Natural killer cell (primary cell): ENCODE data around the gene ALDH1A3. TPM values are rescaled to one million over a fixed set of nuclear protein-coding genes. Genes with fewer than 3 reads are reported as not detected.

ENCODE experiments used
- ATAC-seq, 3 donors: fragments of 150-1000 bp in 2 of 3; fragments of 200-7000 bp in 1 of 3; cut with Tn5 transposase; 1 replicate in 1 of 3; 2 replicates in 2 of 3; pipeline ENCODE4 v1.10.0; 2021; ENCODE audit warnings: mild to moderate bottlenecking in 2 of 3, moderate library complexity in 2 of 3
- DNase-seq, 2 donors: peaks; one replicate each; pipeline versions ENCODE4 v3.0.0 to v3.0.0-alpha.2; 2013 to 2021; ENCODE audit warnings: mixed read lengths in 1 of 2
- H3K27ac ChIP-seq: one replicate; pipeline ENCODE4 v1.5.1; 2013; ENCODE audit warnings: mild to moderate bottlenecking, low read length
- H3K27me3 ChIP-seq: one replicate; pipeline ENCODE4 v1.6.1; 2013; ENCODE audit warnings: low read length; ENCODE audit not compliant: control insufficient read depth, insufficient read depth
- H3K36me3 ChIP-seq: one replicate; pipeline ENCODE4 v1.6.1; 2013; ENCODE audit warnings: low read length; ENCODE audit not compliant: control insufficient read depth, insufficient read depth
- H3K4me1 ChIP-seq: one replicate; pipeline ENCODE4 v1.6.1; 2013; ENCODE audit warnings: low read length; ENCODE audit not compliant: control insufficient read depth, insufficient read depth
- H3K4me3 ChIP-seq: one replicate; pipeline ENCODE4 v1.5.1; 2013; ENCODE audit warnings: low read length
- H3K9me3 ChIP-seq: one replicate; pipeline ENCODE4 v1.6.1; 2013; ENCODE audit warnings: low read length; ENCODE audit not compliant: control insufficient read depth, insufficient read depth
- H3K27ac Mint-ChIP-seq, 2 donors: one replicate each; pipeline ENCODE4 v1.8.0; 2022; ENCODE audit warnings: mild to moderate bottlenecking in 2 of 2, mixed read lengths in 2 of 2, moderate library complexity in 1 of 2
- H3K27me3 Mint-ChIP-seq, 2 donors: one replicate each; pipeline ENCODE4 v1.8.0; 2022; ENCODE audit warnings: low read depth in 2 of 2, mixed read lengths in 2 of 2
- H3K36me3 Mint-ChIP-seq: one replicate; pipeline ENCODE4 v1.8.0; 2022; ENCODE audit warnings: mixed read lengths
- H3K4me1 Mint-ChIP-seq, 2 donors: one replicate each; pipeline ENCODE4 v1.8.0; 2022; ENCODE audit warnings: mixed read lengths in 2 of 2
- H3K4me3 Mint-ChIP-seq: one replicate; pipeline ENCODE4 v1.8.0; 2022; ENCODE audit warnings: mild to moderate bottlenecking, moderate library complexity, mixed read lengths
- H3K9me3 Mint-ChIP-seq, 2 donors: one replicate each; pipeline ENCODE4 v1.8.0; 2022; ENCODE audit warnings: mixed read lengths in 2 of 2
- CTCF ChIP-seq: fragments of 200-600 bp; IDR thresholded peaks from one replicate; pipeline ENCODE4 v1.8.0; 2022; ENCODE audit warnings: antibody characterized with exemption
- WGBS: methylation state at CpG from one replicate; pipeline ENCODE4 v1.1.7; 2013; ENCODE audit warnings: missing lambda C conversion rate; ENCODE audit not compliant: insufficient coverage; 5-methylcytosine and 5-hydroxymethylcytosine counted together
- intact Hi-C: fragments of 100-400 bp; cut with micrococcal nuclease; formaldehyde crosslinking; loops from one replicate; pipeline ENCODE4 v1.14.2; 2022
- total RNA-seq, 4 donors: library from RNA; stranded (reverse); fragments of 120-200 nt in 1 of 4; gene quantifications; one replicate each; pipeline versions ENCODE4 v1.2.3 to v1.2.4, GENCODE V29; 2013 to 2022

ALDH1A3 gene
- total RNA-seq, 3 donors from 2014 or later (not counting 1 experiment from before 2014, with no cell fraction given), result not detected

- Mint-ChIP-seq H3K4me1 (no peaks in the 10 kb centered on the region), H3K27me3 (peaks cover 18 to 34% of the 10 kb centered on the region in 2 donors), H3K4me3 (no peak overlapping the region), H3K36me3 (no peaks in the 10 kb centered on the region), H3K9me3 (no peaks in the 10 kb centered on the region), H3K27ac (no peak overlapping the region)
- Histone ChIP-seq H3K27me3 (peaks cover 2% of the 10 kb centered on the region), H3K4me3 (no peak overlapping the region), H3K9me3 (no peaks in the 10 kb centered on the region), H3K27ac (no peak overlapping the region), H3K36me3 (no peaks in the 10 kb centered on the region), H3K4me1 (no peaks in the 10 kb centered on the region)
- WGBS, result 31% methylated on average over 2 of the region's 2 CpGs
- DNase-seq (peak in 1 of 2 donors; percentile 78), ATAC-seq (peak; percentile 61 to 73 (median 68))
- peak; percentile 89 for TF ChIP-seq CTCF
- intact Hi-C loops, result loop anchor here (1.0 to 5.0 kb wide), 2 partner anchors 245 to 946 kb away; no protein-coding TSS in a partner anchor
These were observed 6.5 kb upstream of the ALDH1A3 start for GRCh38 chr15:100873029-100873677.

DNA sequence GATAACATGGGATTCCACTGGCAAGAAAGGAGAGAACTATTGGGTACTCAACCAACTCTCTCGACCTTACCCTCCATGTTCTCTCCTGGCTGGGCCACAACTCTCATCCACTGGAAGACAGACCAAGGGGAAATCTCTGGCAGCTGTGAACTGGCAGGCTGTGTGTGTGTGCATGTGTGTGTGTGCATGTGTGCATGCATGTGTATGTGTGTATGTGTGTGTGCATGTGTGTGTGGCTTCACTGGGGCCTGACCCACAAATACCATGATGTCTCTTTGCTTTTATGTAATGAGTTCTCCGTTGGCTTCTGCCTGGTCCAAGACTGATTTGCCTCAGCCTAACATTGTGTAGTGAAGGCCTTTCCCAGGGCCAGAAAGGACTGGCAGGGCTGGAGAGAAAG, 4.1 kb upstream of the ALDH1A3 start:
- Mint-ChIP-seq H3K27ac (no peak overlapping the region), H3K9me3 (no peaks in the 10 kb centered on the region), H3K4me1 (no peaks in the 10 kb centered on the region), H3K36me3 (no peaks in the 10 kb centered on the region), H3K4me3 (no peak overlapping the region), H3K27me3 (peaks cover 25 to 43% of the 10 kb centered on the region in 2 donors)
- Histone ChIP-seq H3K4me3 (no peak overlapping the region), H3K27ac (no peak overlapping the region), H3K4me1 (peaks cover 4% of the 10 kb centered on the region), H3K27me3 (peaks cover 11% of the 10 kb centered on the region), H3K36me3 (no peaks in the 10 kb centered on the region), H3K9me3 (no peaks in the 10 kb centered on the region)
- intact Hi-C loops, result no loop called here
- ATAC-seq (no peak), DNase-seq (no peak)
- no peak for TF ChIP-seq CTCF
- 85% methylated on average over 1 of the region's 2 CpGs for WGBS

DNA sequence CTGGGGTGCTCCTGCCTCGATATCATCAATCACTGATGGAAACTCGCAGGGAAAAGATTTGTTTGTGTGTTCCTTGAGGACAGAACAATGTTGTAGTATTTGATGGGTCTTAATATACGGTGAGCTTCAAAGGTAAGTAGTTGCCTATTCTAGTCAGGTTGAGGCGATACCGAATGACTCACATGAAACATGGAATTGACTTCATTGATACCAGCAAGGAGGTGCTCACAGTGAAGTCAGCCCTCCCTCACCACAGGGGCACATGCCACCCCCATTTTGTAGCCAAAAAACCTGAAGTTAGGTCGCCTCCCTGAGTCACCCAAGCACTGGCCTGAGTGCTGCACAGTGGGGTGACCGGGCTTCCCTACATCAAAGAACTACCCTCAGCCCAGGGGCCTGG, 3.7 kb upstream of the ALDH1A3 start:
- ATAC-seq (no peak), DNase-seq (no peak)
- peaks cover 29 to 48% of the 10 kb centered on the region in 2 donors for H3K27me3 Mint-ChIP-seq
- 84% methylated on average over 7 of the region's 7 CpGs for WGBS
- Histone ChIP-seq H3K4me1 (peaks cover 4% of the 10 kb centered on the region), H3K4me3 (no peak overlapping the region), H3K27me3 (peaks cover 15% of the 10 kb centered on the region), H3K36me3 (no peaks in the 10 kb centered on the region), H3K9me3 (no peaks in the 10 kb centered on the region), H3K27ac (no peak overlapping the region)
- no peaks in the 10 kb centered on the region for H3K36me3 Mint-ChIP-seq
- no peak overlapping the region for H3K27ac Mint-ChIP-seq
- no peak for TF ChIP-seq CTCF
- intact Hi-C loops, result no loop called here
- H3K9me3 Mint-ChIP-seq, result no peaks in the 10 kb centered on the region
- H3K4me3 Mint-ChIP-seq, result no peak overlapping the region
- no peaks in the 10 kb centered on the region for H3K4me1 Mint-ChIP-seq

GRCh38 chr15:100877551-100877950, 2.1 kb upstream of the ALDH1A3 start:
- no peak overlapping the region for H3K4me3 Mint-ChIP-seq
- ATAC-seq, result no peak

More at GRCh38 chr15:100877551-100877950, 2.1 kb upstream of the ALDH1A3 start:
- Mint-ChIP-seq H3K4me1 (no peaks in the 10 kb centered on the region), H3K27ac (no peak overlapping the region), H3K27me3 (peaks cover 40 to 58% of the 10 kb centered on the region in 2 donors), H3K36me3 (no peaks in the 10 kb centered on the region), H3K9me3 (no peaks in the 10 kb centered on the region)
- Histone ChIP-seq H3K27me3 (peaks cover 21% of the 10 kb centered on the region), H3K4me3 (no peak overlapping the region), H3K27ac (no peak overlapping the region), H3K36me3 (no peaks in the 10 kb centered on the region), H3K4me1 (peaks cover 4% of the 10 kb centered on the region), H3K9me3 (no peaks in the 10 kb centered on the region)
- DNase-seq, result no peak
- 87% methylated on average over 9 of the region's 10 CpGs for WGBS
- TF ChIP-seq CTCF, result no peak
- intact Hi-C loops, result no loop called here
